ENCODE data around the gene SH3BGR. TPM values are rescaled to one million over a fixed set of nuclear protein-coding genes. Genes with fewer than 3 reads are reported as not detected.

SH3BGR gene
- total and polyA plus RNA-seq, 2 of the 8 experiments (the other 6 are each of a cell fraction or from before 2014, with no cell fraction given): 2.1 to 5.9 TPM

DNA sequence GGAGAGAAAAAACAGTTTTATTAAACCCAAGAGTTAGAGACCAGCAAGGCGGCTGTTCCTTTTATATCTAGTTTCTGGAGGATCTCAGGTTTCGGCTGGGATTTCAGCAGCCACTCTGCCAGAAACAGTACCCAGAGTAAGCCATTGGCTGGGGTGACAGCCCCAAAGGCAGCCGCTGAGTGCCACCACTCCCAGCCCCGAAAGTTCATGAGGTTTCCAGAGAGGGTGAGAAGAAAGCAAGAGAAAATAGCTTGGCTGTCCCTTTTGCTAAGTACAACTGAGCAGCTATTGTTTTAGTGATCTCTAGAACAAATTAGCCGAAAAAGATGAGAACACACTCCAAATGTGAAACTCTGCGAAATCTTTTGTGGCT is 1.2 kb downstream of the SH3BGR start (continued):
- TF ChIP-seq ZNF274 (IDR thresholded peaks at IDR 0.05; ENCODE audit: borderline replicate concordance, extremely low read depth, low read length) (no peak), CEBPB (IDR thresholded peaks at IDR 0.05; ENCODE audit: low read depth, low read length) (no peak), CTBP2 (IDR thresholded peaks at IDR 0.05; ENCODE audit: borderline replicate concordance, insufficient read depth, insufficient read length, low read length) (no peak)
- TF ChIP-seq, protein P1, sequence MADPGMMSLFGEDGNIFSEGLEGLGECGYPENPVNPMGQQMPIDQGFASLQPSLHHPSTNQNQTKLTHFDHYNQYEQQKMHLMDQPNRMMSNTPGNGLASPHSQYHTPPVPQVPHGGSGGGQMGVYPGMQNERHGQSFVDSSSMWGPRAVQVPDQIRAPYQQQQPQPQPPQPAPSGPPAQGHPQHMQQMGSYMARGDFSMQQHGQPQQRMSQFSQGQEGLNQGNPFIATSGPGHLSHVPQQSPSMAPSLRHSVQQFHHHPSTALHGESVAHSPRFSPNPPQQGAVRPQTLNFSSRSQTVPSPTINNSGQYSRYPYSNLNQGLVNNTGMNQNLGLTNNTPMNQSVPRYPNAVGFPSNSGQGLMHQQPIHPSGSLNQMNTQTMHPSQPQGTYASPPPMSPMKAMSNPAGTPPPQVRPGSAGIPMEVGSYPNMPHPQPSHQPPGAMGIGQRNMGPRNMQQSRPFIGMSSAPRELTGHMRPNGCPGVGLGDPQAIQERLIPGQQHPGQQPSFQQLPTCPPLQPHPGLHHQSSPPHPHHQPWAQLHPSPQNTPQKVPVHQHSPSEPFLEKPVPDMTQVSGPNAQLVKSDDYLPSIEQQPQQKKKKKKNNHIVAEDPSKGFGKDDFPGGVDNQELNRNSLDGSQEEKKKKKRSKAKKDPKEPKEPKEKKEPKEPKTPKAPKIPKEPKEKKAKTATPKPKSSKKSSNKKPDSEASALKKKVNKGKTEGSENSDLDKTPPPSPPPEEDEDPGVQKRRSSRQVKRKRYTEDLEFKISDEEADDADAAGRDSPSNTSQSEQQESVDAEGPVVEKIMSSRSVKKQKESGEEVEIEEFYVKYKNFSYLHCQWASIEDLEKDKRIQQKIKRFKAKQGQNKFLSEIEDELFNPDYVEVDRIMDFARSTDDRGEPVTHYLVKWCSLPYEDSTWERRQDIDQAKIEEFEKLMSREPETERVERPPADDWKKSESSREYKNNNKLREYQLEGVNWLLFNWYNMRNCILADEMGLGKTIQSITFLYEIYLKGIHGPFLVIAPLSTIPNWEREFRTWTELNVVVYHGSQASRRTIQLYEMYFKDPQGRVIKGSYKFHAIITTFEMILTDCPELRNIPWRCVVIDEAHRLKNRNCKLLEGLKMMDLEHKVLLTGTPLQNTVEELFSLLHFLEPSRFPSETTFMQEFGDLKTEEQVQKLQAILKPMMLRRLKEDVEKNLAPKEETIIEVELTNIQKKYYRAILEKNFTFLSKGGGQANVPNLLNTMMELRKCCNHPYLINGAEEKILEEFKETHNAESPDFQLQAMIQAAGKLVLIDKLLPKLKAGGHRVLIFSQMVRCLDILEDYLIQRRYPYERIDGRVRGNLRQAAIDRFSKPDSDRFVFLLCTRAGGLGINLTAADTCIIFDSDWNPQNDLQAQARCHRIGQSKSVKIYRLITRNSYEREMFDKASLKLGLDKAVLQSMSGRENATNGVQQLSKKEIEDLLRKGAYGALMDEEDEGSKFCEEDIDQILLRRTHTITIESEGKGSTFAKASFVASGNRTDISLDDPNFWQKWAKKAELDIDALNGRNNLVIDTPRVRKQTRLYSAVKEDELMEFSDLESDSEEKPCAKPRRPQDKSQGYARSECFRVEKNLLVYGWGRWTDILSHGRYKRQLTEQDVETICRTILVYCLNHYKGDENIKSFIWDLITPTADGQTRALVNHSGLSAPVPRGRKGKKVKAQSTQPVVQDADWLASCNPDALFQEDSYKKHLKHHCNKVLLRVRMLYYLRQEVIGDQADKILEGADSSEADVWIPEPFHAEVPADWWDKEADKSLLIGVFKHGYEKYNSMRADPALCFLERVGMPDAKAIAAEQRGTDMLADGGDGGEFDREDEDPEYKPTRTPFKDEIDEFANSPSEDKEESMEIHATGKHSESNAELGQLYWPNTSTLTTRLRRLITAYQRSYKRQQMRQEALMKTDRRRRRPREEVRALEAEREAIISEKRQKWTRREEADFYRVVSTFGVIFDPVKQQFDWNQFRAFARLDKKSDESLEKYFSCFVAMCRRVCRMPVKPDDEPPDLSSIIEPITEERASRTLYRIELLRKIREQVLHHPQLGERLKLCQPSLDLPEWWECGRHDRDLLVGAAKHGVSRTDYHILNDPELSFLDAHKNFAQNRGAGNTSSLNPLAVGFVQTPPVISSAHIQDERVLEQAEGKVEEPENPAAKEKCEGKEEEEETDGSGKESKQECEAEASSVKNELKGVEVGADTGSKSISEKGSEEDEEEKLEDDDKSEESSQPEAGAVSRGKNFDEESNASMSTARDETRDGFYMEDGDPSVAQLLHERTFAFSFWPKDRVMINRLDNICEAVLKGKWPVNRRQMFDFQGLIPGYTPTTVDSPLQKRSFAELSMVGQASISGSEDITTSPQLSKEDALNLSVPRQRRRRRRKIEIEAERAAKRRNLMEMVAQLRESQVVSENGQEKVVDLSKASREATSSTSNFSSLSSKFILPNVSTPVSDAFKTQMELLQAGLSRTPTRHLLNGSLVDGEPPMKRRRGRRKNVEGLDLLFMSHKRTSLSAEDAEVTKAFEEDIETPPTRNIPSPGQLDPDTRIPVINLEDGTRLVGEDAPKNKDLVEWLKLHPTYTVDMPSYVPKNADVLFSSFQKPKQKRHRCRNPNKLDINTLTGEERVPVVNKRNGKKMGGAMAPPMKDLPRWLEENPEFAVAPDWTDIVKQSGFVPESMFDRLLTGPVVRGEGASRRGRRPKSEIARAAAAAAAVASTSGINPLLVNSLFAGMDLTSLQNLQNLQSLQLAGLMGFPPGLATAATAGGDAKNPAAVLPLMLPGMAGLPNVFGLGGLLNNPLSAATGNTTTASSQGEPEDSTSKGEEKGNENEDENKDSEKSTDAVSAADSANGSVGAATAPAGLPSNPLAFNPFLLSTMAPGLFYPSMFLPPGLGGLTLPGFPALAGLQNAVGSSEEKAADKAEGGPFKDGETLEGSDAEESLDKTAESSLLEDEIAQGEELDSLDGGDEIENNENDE (IDR thresholded peaks at IDR 0.05; ENCODE audit: insufficient replicate concordance, low read length): no peak
